HepG2 (cell line): ENCODE results near the gene EIF4G2. TPM values are rescaled to one million over a fixed set of nuclear protein-coding genes. Genes with fewer than 3 reads are reported as not detected.
A peak's percentile ranks its signal among the peaks of the same experiment; 100 is the strongest.

Source experiments
- ATAD3A ChIP-seq: sonication (generic); formaldehyde crosslinking; IDR thresholded peaks from 2 replicates; pipeline ENCODE4 v1.4.0; 2020; ENCODE audit warnings: missing genetic modification reagents
- ATF6 ChIP-seq: sonication (generic); formaldehyde crosslinking; conservative IDR thresholded peaks from 2 replicates; pipeline ENCODE4 v1.4.0; 2020; ENCODE audit warnings: missing genetic modification reagents
- CCAR2 ChIP-seq: fragments of 200-400 bp; formaldehyde crosslinking; optimal IDR thresholded peaks from 2 replicates; pipeline ENCODE3; 2018; ENCODE audit warnings: low read depth, mild to moderate bottlenecking, low read length, moderate library complexity
- CEBPG ChIP-seq: IDR thresholded peaks from 2 replicates; pipeline ENCODE4 v1.6.1; 2016
- GABPA ChIP-seq, 2 experiments: IDR thresholded peaks; 2 replicates each; pipeline ENCODE4 v1.6.1; 2011 to 2016; ENCODE audit warnings: low read depth in 2 of 2, low read length in 1 of 2, missing biosample characterization in 1 of 2, missing genetic modification characterization in 1 of 2
- HNRNPH1 ChIP-seq: fragments of 200-400 bp; formaldehyde crosslinking; optimal IDR thresholded peaks from 2 replicates; pipeline ENCODE3; 2017; ENCODE audit warnings: mild to moderate bottlenecking, low read depth, low read length
- NR3C1 ChIP-seq: sonication (generic); formaldehyde crosslinking; IDR thresholded peaks from 2 replicates; pipeline ENCODE4 v1.4.0; 2020; ENCODE audit warnings: missing genetic modification reagents
- PREB ChIP-seq: sonication (generic); formaldehyde crosslinking; IDR thresholded peaks from 2 replicates; pipeline ENCODE4 v1.4.0; 2020; ENCODE audit warnings: missing genetic modification reagents
- RFX1 ChIP-seq: fragments of 450-650 bp; IDR thresholded peaks from 2 replicates; pipeline ENCODE4 v1.6.1; 2017
- SP5 ChIP-seq: IDR thresholded peaks from 2 replicates; pipeline ENCODE4 v1.6.1; 2016; ENCODE audit warnings: low read depth, borderline replicate concordance
- ZBTB20 ChIP-seq: sonication (generic); formaldehyde crosslinking; IDR thresholded peaks from 2 replicates; pipeline ENCODE4 v1.8.1; 2023; ENCODE audit warnings: missing genetic modification reagents, low read depth, mild to moderate bottlenecking, borderline replicate concordance
- ZNF136 ChIP-seq: sonication (generic); formaldehyde crosslinking; IDR thresholded peaks from 2 replicates; pipeline ENCODE4 v1.8.1; 2022; ENCODE audit warnings: low read depth, mild to moderate bottlenecking, moderate library complexity, missing genetic modification reagents
- ZNF672 ChIP-seq: sonication (generic); formaldehyde crosslinking; IDR thresholded peaks from 2 replicates; pipeline ENCODE4 v1.8.1; 2022; ENCODE audit warnings: missing genetic modification reagents
- ZNF83 ChIP-seq: sonication (generic); formaldehyde crosslinking; IDR thresholded peaks from 2 replicates; pipeline ENCODE4 v1.4.0; 2020; ENCODE audit warnings: missing genetic modification reagents, mild to moderate bottlenecking, borderline replicate concordance
- polyA plus RNA-seq, 8 experiments: library from polyadenylated mRNA; depleted of rRNA in 3 of 8; stranded (reverse) in 7 of 8; unstranded in 1 of 8; fragments of >200 nt; fragmentation: Illumina TruSeq in 4 of 8; extraction: Trizol in 4 of 8; gene quantifications; 2 replicates each; pipeline versions ENCODE4 v1.2.1 to v1.2.3, GENCODE V29; 2011 to 2016; ENCODE audit warnings: low read depth in 4 of 8, missing spikeins in 1 of 8, mixed read lengths in 1 of 8; ENCODE audit not compliant: insufficient read depth in 1 of 8
- total RNA-seq, 5 experiments: library from RNA; depleted of rRNA; stranded (reverse); fragments of >200 nt; fragmentation: Illumina TruSeq; extraction: Trizol; gene quantifications; 2 replicates each; pipeline ENCODE4 v1.2.3, GENCODE V29; 2016; ENCODE audit warnings: low read depth in 1 of 5
- TF ChIP-seq, protein P1 (sequence below): sonication (generic); formaldehyde crosslinking; IDR thresholded peaks from 2 replicates; pipeline ENCODE4 v1.5.1; 2020; ENCODE audit warnings: mild to moderate bottlenecking, missing genetic modification reagents, moderate library complexity
- TF ChIP-seq, protein P2 (sequence below): sonication (generic); formaldehyde crosslinking; IDR thresholded peaks from 2 replicates; pipeline ENCODE4 v1.4.0; 2020; ENCODE audit warnings: missing genetic modification reagents; ENCODE audit errors: not compliant biosample characterization
- TF ChIP-seq, protein P3 (sequence below): sonication (generic); formaldehyde crosslinking; IDR thresholded peaks from 2 replicates; pipeline ENCODE4 v1.4.0; 2020; ENCODE audit warnings: missing genetic modification reagents
- TF ChIP-seq, protein P4 (sequence below): sonication (generic); formaldehyde crosslinking; IDR thresholded peaks from 2 replicates; pipeline ENCODE4 v1.5.0; 2020; ENCODE audit warnings: mild to moderate bottlenecking, low read depth, missing genetic modification reagents, borderline replicate concordance
- TF ChIP-seq, protein P5 (sequence below): sonication (generic); formaldehyde crosslinking; IDR thresholded peaks from 2 replicates; pipeline ENCODE4 v1.4.0; 2020; ENCODE audit warnings: missing genetic modification reagents, low read depth, mild to moderate bottlenecking, borderline replicate concordance

Gene EIF4G2
- total and polyA plus RNA-seq, 2 of the 13 experiments (the other 11 are each of a cell fraction or from before 2014, with no cell fraction given): 362 to 546 TPM

GRCh38 chr11:10792385-10793068 lies 16.2 kb downstream of the EIF4G2 start (continued):
- TF ChIP-seq HNRNPH1 (no peak), ZNF136 (no peak), SP5 (peak; percentile 56; the same call in 1 of the 2 replicates), ZNF672 (CRISPR knock-in tag) (no peak), ATAD3A (CRISPR knock-in tag) (no peak), RFX1 (no peak), CEBPG (CRISPR knock-in tag) (0 out of 2 replicates have a peak, but pooled peaks have one; percentile 24), ATF6 (CRISPR knock-in tag) (no peak), GABPA (IDR thresholded peaks at IDR 0.05; ENCODE audit: low read depth, low read length) (no peak), GABPA (CRISPR knock-in tag; IDR thresholded peaks at IDR 0.05; ENCODE audit: low read depth) (no peak), PREB (CRISPR knock-in tag) (no peak), CCAR2 (no peak), ZNF83 (CRISPR knock-in tag) (no peak), NR3C1 (CRISPR knock-in tag) (no peak), ZBTB20 (CRISPR knock-in tag) (no peak)
- TF ChIP-seq, protein P1, sequence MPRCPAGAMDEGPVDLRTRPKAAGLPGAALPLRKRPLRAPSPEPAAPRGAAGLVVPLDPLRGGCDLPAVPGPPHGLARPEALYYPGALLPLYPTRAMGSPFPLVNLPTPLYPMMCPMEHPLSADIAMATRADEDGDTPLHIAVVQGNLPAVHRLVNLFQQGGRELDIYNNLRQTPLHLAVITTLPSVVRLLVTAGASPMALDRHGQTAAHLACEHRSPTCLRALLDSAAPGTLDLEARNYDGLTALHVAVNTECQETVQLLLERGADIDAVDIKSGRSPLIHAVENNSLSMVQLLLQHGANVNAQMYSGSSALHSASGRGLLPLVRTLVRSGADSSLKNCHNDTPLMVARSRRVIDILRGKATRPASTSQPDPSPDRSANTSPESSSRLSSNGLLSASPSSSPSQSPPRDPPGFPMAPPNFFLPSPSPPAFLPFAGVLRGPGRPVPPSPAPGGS (CRISPR knock-in tag): no peak
- TF ChIP-seq, protein P2, sequence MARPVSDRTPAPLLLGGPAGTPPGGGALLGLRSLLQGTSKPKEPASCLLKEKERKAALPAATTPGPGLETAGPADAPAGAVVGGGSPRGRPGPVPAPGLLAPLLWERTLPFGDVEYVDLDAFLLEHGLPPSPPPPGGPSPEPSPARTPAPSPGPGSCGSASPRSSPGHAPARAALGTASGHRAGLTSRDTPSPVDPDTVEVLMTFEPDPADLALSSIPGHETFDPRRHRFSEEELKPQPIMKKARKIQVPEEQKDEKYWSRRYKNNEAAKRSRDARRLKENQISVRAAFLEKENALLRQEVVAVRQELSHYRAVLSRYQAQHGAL: no peak
- TF ChIP-seq, protein P3, sequence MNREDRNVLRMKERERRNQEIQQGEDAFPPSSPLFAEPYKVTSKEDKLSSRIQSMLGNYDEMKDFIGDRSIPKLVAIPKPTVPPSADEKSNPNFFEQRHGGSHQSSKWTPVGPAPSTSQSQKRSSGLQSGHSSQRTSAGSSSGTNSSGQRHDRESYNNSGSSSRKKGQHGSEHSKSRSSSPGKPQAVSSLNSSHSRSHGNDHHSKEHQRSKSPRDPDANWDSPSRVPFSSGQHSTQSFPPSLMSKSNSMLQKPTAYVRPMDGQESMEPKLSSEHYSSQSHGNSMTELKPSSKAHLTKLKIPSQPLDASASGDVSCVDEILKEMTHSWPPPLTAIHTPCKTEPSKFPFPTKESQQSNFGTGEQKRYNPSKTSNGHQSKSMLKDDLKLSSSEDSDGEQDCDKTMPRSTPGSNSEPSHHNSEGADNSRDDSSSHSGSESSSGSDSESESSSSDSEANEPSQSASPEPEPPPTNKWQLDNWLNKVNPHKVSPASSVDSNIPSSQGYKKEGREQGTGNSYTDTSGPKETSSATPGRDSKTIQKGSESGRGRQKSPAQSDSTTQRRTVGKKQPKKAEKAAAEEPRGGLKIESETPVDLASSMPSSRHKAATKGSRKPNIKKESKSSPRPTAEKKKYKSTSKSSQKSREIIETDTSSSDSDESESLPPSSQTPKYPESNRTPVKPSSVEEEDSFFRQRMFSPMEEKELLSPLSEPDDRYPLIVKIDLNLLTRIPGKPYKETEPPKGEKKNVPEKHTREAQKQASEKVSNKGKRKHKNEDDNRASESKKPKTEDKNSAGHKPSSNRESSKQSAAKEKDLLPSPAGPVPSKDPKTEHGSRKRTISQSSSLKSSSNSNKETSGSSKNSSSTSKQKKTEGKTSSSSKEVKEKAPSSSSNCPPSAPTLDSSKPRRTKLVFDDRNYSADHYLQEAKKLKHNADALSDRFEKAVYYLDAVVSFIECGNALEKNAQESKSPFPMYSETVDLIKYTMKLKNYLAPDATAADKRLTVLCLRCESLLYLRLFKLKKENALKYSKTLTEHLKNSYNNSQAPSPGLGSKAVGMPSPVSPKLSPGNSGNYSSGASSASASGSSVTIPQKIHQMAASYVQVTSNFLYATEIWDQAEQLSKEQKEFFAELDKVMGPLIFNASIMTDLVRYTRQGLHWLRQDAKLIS (CRISPR knock-in tag): no peak
- TF ChIP-seq, protein P4, sequence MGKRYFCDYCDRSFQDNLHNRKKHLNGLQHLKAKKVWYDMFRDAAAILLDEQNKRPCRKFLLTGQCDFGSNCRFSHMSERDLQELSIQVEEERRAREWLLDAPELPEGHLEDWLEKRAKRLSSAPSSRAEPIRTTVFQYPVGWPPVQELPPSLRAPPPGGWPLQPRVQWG (CRISPR knock-in tag): no peak
- TF ChIP-seq, protein P5, sequence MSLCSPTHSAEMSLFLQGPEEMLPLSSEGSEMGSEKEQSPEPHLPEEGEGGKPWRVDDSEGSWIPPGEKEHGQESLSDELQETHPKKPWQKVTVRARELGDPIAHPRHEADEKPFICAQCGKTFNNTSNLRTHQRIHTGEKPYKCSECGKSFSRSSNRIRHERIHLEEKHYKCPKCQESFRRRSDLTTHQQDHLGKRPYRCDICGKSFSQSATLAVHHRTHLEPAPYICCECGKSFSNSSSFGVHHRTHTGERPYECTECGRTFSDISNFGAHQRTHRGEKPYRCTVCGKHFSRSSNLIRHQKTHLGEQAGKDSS (CRISPR knock-in tag): peak; percentile 94
